H1 (cell line): ENCODE data around the gene SPRR4. TPM values are rescaled to one million over a fixed set of nuclear protein-coding genes. Genes with fewer than 3 reads are reported as not detected.

Source experiments
- CTCF ChIA-PET: fragments of 300-600 bp; sonication (Branson Sonifier 250); formaldehyde crosslinking; loops from one replicate; lab custom pipeline; 2021; ENCODE audit not compliant: partially characterized antibody; lab: Charles Lee
- POLR2A ChIA-PET: fragments of 300-600 bp; sonication (Branson Sonifier 250); formaldehyde crosslinking; loops from one replicate; lab custom pipeline; 2021; ENCODE audit warnings: inconsistent platforms; ENCODE audit not compliant: partially characterized antibody; lab: Charles Lee
- DNase-seq, 2 experiments: peaks; one replicate each; pipeline versions ENCODE4 v3.0.0 to v3.0.0-alpha.2; 2010 to 2022; ENCODE audit warnings: low spot score in 2 of 2, low read depth in 1 of 2, mixed read lengths in 1 of 2
- FAIRE-seq: peaks from 2 replicates; lab custom pipeline; 2011; peaks lifted over from hg19 to GRCh38; lab: Jason Lieb, UNC
- H2AFZ ChIP-seq: 2 replicates; pipeline ENCODE4 v1.8.1; 2012; ENCODE audit warnings: low read length, inconsistent platforms
- H2AK5ac ChIP-seq: 2 replicates; pipeline ENCODE4 v1.6.1; 2013; ENCODE audit warnings: low read depth, low read length
- H2BK120ac ChIP-seq: replicated peaks from 2 replicates; pipeline ENCODE3; 2013; ENCODE audit warnings: low read depth, low read length, inconsistent platforms
- H2BK12ac ChIP-seq: 2 replicates; pipeline ENCODE4 v1.6.1; 2013; ENCODE audit warnings: low read depth, low read length
- H2BK15ac ChIP-seq: 2 replicates; pipeline ENCODE4 v1.6.1; 2013; ENCODE audit warnings: low read length
- H2BK20ac ChIP-seq: 2 replicates; pipeline ENCODE4 v1.6.1; 2013; ENCODE audit warnings: low read length
- H2BK5ac ChIP-seq: 2 replicates; pipeline ENCODE4 v1.6.1; 2013; ENCODE audit warnings: low read depth, low read length
- H3K14ac ChIP-seq: 2 replicates; pipeline ENCODE4 v1.6.1; 2013; ENCODE audit warnings: inconsistent platforms; ENCODE audit not compliant: insufficient read length
- H3K18ac ChIP-seq: 2 replicates; pipeline ENCODE4 v1.6.1; 2013; ENCODE audit warnings: low read length; ENCODE audit errors: extremely low read depth
- H3K23ac ChIP-seq: 2 replicates; pipeline ENCODE4 v1.6.1; 2013; ENCODE audit warnings: inconsistent platforms; ENCODE audit not compliant: insufficient read length
- H3K23me2 ChIP-seq: 2 replicates; pipeline ENCODE4 v1.6.1; 2013; ENCODE audit warnings: low read depth, low read length
- H3K27ac ChIP-seq: 2 replicates; pipeline ENCODE4 v1.6.1; 2011; ENCODE audit warnings: low read depth, low read length, inconsistent platforms
- H3K27me3 ChIP-seq, 4 experiments: replicated peaks in 1 of 4; 1 replicate in 1 of 4; 2 replicates in 3 of 4; pipeline versions ENCODE4 v1.6.1 to v1.8.1; 2011 to 2013; ENCODE audit warnings: low read length in 3 of 4, mild to moderate bottlenecking in 3 of 4, inconsistent platforms in 2 of 4, mixed read lengths in 2 of 4, moderate library complexity in 1 of 4; ENCODE audit not compliant: control insufficient read depth in 3 of 4, insufficient read depth in 3 of 4; ENCODE audit errors: extremely low read depth in 1 of 4
- H3K36me3 ChIP-seq, 4 experiments: 2 replicates each; pipeline versions ENCODE4 v1.6.1 to v1.8.1; 2011 to 2013; ENCODE audit warnings: mild to moderate bottlenecking in 4 of 4, low read length in 3 of 4, moderate library complexity in 2 of 4, control low read depth in 1 of 4, inconsistent platforms in 1 of 4; ENCODE audit not compliant: insufficient read depth in 4 of 4, control insufficient read depth in 2 of 4
- H3K4ac ChIP-seq: replicated peaks from 2 replicates; pipeline ENCODE3; 2013; ENCODE audit warnings: low read length, low read depth, mixed read lengths, inconsistent platforms; ENCODE audit not compliant: insufficient read length
- H3K4me1 ChIP-seq, 4 experiments: replicated peaks in 1 of 4; 1 replicate in 1 of 4; 2 replicates in 3 of 4; pipeline versions ENCODE4 v1.6.1 to v1.8.1; 2011 to 2013; ENCODE audit warnings: low read length in 3 of 4, inconsistent platforms in 2 of 4, mixed read lengths in 1 of 4; ENCODE audit not compliant: insufficient read depth in 4 of 4, control insufficient read depth in 3 of 4
- H3K4me2 ChIP-seq, 2 experiments: 2 replicates each; pipeline versions ENCODE4 v1.6.1 to v1.8.1; 2011 to 2013; ENCODE audit warnings: low read depth in 2 of 2, low read length in 2 of 2, control low read depth in 1 of 2, inconsistent platforms in 1 of 2, mild to moderate bottlenecking in 1 of 2; ENCODE audit not compliant: insufficient read depth in 1 of 2
- H3K4me3 ChIP-seq, 4 experiments: fragments of 200-600, 300-600 bp in 1 of 4; sonication (generic), shearing (Covaris generic), sonication (Bioruptor Twin) in 1 of 4; 2 replicates each; pipeline versions ENCODE4 v1.5.1 to v1.8.1; 2011 to 2016; ENCODE audit warnings: low read length in 4 of 4, low read depth in 3 of 4, control low read depth in 2 of 4, inconsistent platforms in 2 of 4, mild to moderate bottlenecking in 2 of 4, mixed read lengths in 1 of 4, moderate library complexity in 1 of 4; ENCODE audit not compliant: insufficient read depth in 2 of 4; ENCODE audit errors: extremely low read depth in 1 of 4
- H3K56ac ChIP-seq: replicated peaks from 2 replicates; pipeline ENCODE3; 2013; ENCODE audit warnings: low read depth, mild to moderate bottlenecking, mixed read lengths, low read length, inconsistent platforms; ENCODE audit not compliant: insufficient read length
- H3K79me1 ChIP-seq: 2 replicates; pipeline ENCODE4 v1.6.1; 2013; ENCODE audit warnings: low read depth, low read length, control low read depth
- H3K79me2 ChIP-seq, 2 experiments: 2 replicates each; pipeline versions ENCODE4 v1.6.1 to v1.8.1; 2012 to 2013; ENCODE audit warnings: low read length in 2 of 2, mild to moderate bottlenecking in 2 of 2, inconsistent platforms in 1 of 2; ENCODE audit not compliant: insufficient read depth in 2 of 2, control insufficient read depth in 1 of 2
- H3K9ac ChIP-seq, 4 experiments: replicated peaks in 1 of 4; 1 replicate in 1 of 4; 2 replicates in 3 of 4; pipeline versions ENCODE4 v1.6.1 to v1.8.1; 2011 to 2013; ENCODE audit warnings: low read depth in 3 of 4, low read length in 3 of 4, control low read depth in 2 of 4, mild to moderate bottlenecking in 2 of 4, moderate library complexity in 2 of 4, inconsistent platforms in 1 of 4; ENCODE audit errors: extremely low read depth in 1 of 4
- H3K9me3 ChIP-seq, 2 experiments: 2 replicates each; pipeline versions ENCODE4 v1.6.1 to v1.8.1; 2012 to 2013; ENCODE audit warnings: mild to moderate bottlenecking in 2 of 2, moderate library complexity in 2 of 2, control low read depth in 1 of 2, inconsistent platforms in 1 of 2, low read depth in 1 of 2, low read length in 1 of 2, mixed read lengths in 1 of 2; ENCODE audit not compliant: insufficient read depth in 2 of 2
- H4K20me1 ChIP-seq, 2 experiments: replicated peaks in 1 of 2; 2 replicates each; pipeline versions ENCODE3 to v1.8.1; 2011 to 2013; ENCODE audit warnings: inconsistent platforms in 2 of 2, low read length in 2 of 2, mild to moderate bottlenecking in 1 of 2; ENCODE audit not compliant: insufficient read depth in 2 of 2, control insufficient read depth in 1 of 2
- H4K5ac ChIP-seq: 2 replicates; pipeline ENCODE4 v1.6.1; 2013; ENCODE audit warnings: low read length, low read depth, mixed read lengths, inconsistent platforms; ENCODE audit not compliant: insufficient read length
- H4K8ac ChIP-seq: 2 replicates; pipeline ENCODE4 v1.8.0; 2013; ENCODE audit warnings: mild to moderate bottlenecking, moderate library complexity, low read length, inconsistent platforms; ENCODE audit not compliant: insufficient read depth; ENCODE audit errors: extremely low read depth
- H4K91ac ChIP-seq: replicated peaks from 2 replicates; pipeline ENCODE3; 2013; ENCODE audit warnings: low read length, mixed read lengths, inconsistent platforms; ENCODE audit not compliant: insufficient read length
- ASH2L ChIP-seq: fragments of 200-600, 300-600 bp; sonication (generic); IDR thresholded peaks from one replicate; pipeline ENCODE4 v1.7.1; 2017; ENCODE audit warnings: low read length
- CTBP2 ChIP-seq: IDR thresholded peaks from 2 replicates; pipeline ENCODE4 v1.7.0; 2011; ENCODE audit warnings: borderline replicate concordance, mild to moderate bottlenecking, moderate library complexity, mixed read lengths, low read length; ENCODE audit not compliant: insufficient read depth, insufficient read length
- MAX ChIP-seq: IDR thresholded peaks from 2 replicates; pipeline ENCODE4 v1.6.1; 2012; ENCODE audit warnings: inconsistent platforms
- WGBS, 2 experiments: shearing (Covaris generic) in 1 of 2; methylation state at CpG; one replicate each; pipeline versions ENCODE4 v1.1.6 to v1.1.7; 2013 to 2015; ENCODE audit warnings: low lambda C conversion rate in 2 of 2, mixed read lengths in 2 of 2, inconsistent platforms in 1 of 2, low coverage in 1 of 2, missing lambda C conversion rate in 1 of 2; ENCODE audit not compliant: insufficient replicate concordance in 2 of 2, insufficient coverage in 1 of 2, insufficient read length in 1 of 2; ENCODE audit errors: extremely low coverage in 1 of 2, missing lambda C conversion rate in 1 of 2; 5-methylcytosine and 5-hydroxymethylcytosine counted together
- polyA plus RNA-seq, 7 experiments: library from polyadenylated mRNA; depleted of rRNA in 3 of 7; stranded (reverse) in 5 of 7; unstranded in 2 of 7; fragments of >200 nt in 5 of 7; fragments of 200-250 nt in 2 of 7; gene quantifications; 1 replicate in 5 of 7; 2 replicates in 1 of 7; 4 replicates in 1 of 7; pipeline versions ENCODE4 v1.2.1 to v1.2.3, GENCODE V29; 2011 to 2013; ENCODE audit warnings: missing spikeins in 2 of 7, mixed read lengths in 2 of 7
- total RNA-seq: library from RNA; stranded (reverse); fragmentation: NEBNext Ultra II Directional; extraction: Animal tissue kit (Norgen Biotek cat#: 25700); gene quantifications from 2 replicates; pipeline ENCODE4 v1.2.1, GENCODE V29; 2021

The SPRR4 gene
- total and polyA plus RNA-seq, 2 of the 8 experiments (the other 6 are each of a cell fraction or from before 2014, with no cell fraction given), result not detected

- Histone ChIP-seq H2BK5ac (no peak overlapping the region), H2BK12ac (no peak overlapping the region), H3K79me2 (no peaks in the 10 kb centered on the region)
- no peak for TF ChIP-seq CTBP2
- TF ChIP-seq ASH2L, result no peak
- TF ChIP-seq MAX, result no peak
- TF ChIP-seq, all 59 proteins: peak for 0
- WGBS, 2 experiments, result 82% methylated on average over 1 of the region's 1 CpG; no CpG with 5 or more reads in 1 of the 2 experiments
- Histone ChIP-seq H2AK5ac (no peak overlapping the region), H2BK20ac (no peak overlapping the region), H3K4ac (no peak overlapping the region), H3K4me2 (no peak overlapping the region), H3K36me3 (no peaks in the 10 kb centered on the region), H2BK15ac (no peak overlapping the region), H4K20me1 (no peaks in the 10 kb centered on the region), H3K56ac (no peak overlapping the region), H4K91ac (no peak overlapping the region), H3K23ac (no peak overlapping the region), H3K9ac (no peak overlapping the region), H3K27ac (no peak overlapping the region), H3K14ac (no peak overlapping the region), H3K23me2 (no peaks in the 10 kb centered on the region; the same call in 1 of the 2 replicates), H3K18ac (no peak overlapping the region), H3K4me1 (no peaks in the 10 kb centered on the region), H2BK120ac (no peak overlapping the region), H3K79me1 (no peaks in the 10 kb centered on the region), H4K5ac (no peak overlapping the region), H3K27me3 (no peaks in the 10 kb centered on the region; a peak in 1 of 7 replicates), H3K4me3 (no peak overlapping the region), H2AFZ (no peak overlapping the region), H3K9me3 (peaks cover 0 to 4% of the 10 kb centered on the region in 2 experiments; a peak in 1 of 4 replicates), H4K8ac (no peak overlapping the region)
- ChIA-PET POLR2A (no interaction called here), CTCF (interaction anchor here (1.9 kb wide), 1 partner anchor 16 kb away, joined by 7 read pairs; no protein-coding TSS in a partner anchor)
- no peak for FAIRE-seq
- no peak for DNase-seq
Measured at GRCh38 chr1:152976688-152977087, 6.2 kb downstream of the SPRR4 start.
